Karpas-422 (cell line): Measurements from ENCODE around the gene TLR10. TPM values are rescaled to one million over a fixed set of nuclear protein-coding genes. Genes with fewer than 3 reads are reported as not detected.
"Not testable (repeated sequence)": the region's sequence is repeated elsewhere in the genome, so short reads cannot be mapped to it uniquely, and the experiment has no call there.

Experiments
- DNase-seq: peaks from one replicate; pipeline ENCODE4 v3.0.0-alpha.2; 2015
- H2AFZ ChIP-seq: fragments of 200-600 bp; sonication (generic); 2 replicates; pipeline ENCODE4 v1.6.1; 2014; ENCODE audit warnings: antibody characterized with exemption, low read length, mixed read lengths
- H3K27ac ChIP-seq: fragments of 200-600 bp; sonication (generic); 2 replicates; pipeline ENCODE4 v1.5.1; 2014; ENCODE audit warnings: mild to moderate bottlenecking, low read length, moderate library complexity
- H3K27me3 ChIP-seq: fragments of 200-600 bp; sonication (generic); 2 replicates; pipeline ENCODE4 v1.6.1; 2014; ENCODE audit warnings: low read length, mixed read lengths
- H3K36me3 ChIP-seq: fragments of 200-600 bp; sonication (generic); 2 replicates; pipeline ENCODE4 v1.6.1; 2014; ENCODE audit warnings: low read length, mixed read lengths; ENCODE audit not compliant: insufficient read depth
- H3K4me1 ChIP-seq: fragments of 200-600 bp; sonication (generic); 2 replicates; pipeline ENCODE4 v1.6.1; 2014; ENCODE audit warnings: mild to moderate bottlenecking, low read length, mixed read lengths
- H3K4me2 ChIP-seq: fragments of 200-600 bp; sonication (generic); 2 replicates; pipeline ENCODE4 v1.6.1; 2014; ENCODE audit warnings: low read length, low read depth, mild to moderate bottlenecking; ENCODE audit not compliant: poor library complexity, severe bottlenecking
- H3K4me3 ChIP-seq: fragments of 200-600 bp; sonication (generic); 2 replicates; pipeline ENCODE4 v1.5.1; 2014; ENCODE audit warnings: mild to moderate bottlenecking, antibody characterized with exemption, low read length, mixed read lengths
- H3K79me2 ChIP-seq: fragments of 200-600 bp; sonication (generic); 2 replicates; pipeline ENCODE4 v1.6.1; 2014; ENCODE audit warnings: mild to moderate bottlenecking, low read length, mixed read lengths
- H3K9ac ChIP-seq: fragments of 200-600 bp; sonication (generic); 2 replicates; pipeline ENCODE4 v1.6.0; 2014; ENCODE audit warnings: low read length
- H3K9me2 ChIP-seq: fragments of 200-600 bp; sonication (generic), shearing (Covaris generic); replicated peaks from 2 replicates; pipeline ENCODE4 v1.6.0; 2014; ENCODE audit warnings: mild to moderate bottlenecking, low read length, moderate library complexity; ENCODE audit not compliant: insufficient read depth
- H3K9me3 ChIP-seq: fragments of 300-700, 200-600 bp; sonication (generic); 2 replicates; pipeline ENCODE4 v1.6.1; 2014; ENCODE audit warnings: low read length, mixed read lengths
- H4K20me1 ChIP-seq: fragments of 200-600 bp; sonication (generic); 2 replicates; pipeline ENCODE4 v1.6.1; 2014; ENCODE audit warnings: mild to moderate bottlenecking, antibody characterized with exemption, low read length, low read depth; ENCODE audit not compliant: insufficient read depth
- total RNA-seq: library from RNA; depleted of rRNA; stranded (reverse); fragments of >200 nt; shearing (Covaris generic); gene quantifications from 2 replicates; pipeline ENCODE4 v1.2.3, GENCODE V29; 2014; ENCODE audit warnings: low replicate concordance

The TLR10 gene
- total RNA-seq, 1 experiment from 2014 or later, result 142 TPM

GRCh38 chr4:38819569-38819968 lies 36.8 kb upstream of the TLR10 start:
- H3K4me2 ChIP-seq, result no peak overlapping the region

GRCh38 chr4:38818441-38818976 lies 35.7 kb upstream of the TLR10 start:
- H3K4me2 ChIP-seq, result peak overlapping the region; percentile 44
- peak overlapping the region; percentile 9; the same call in 1 of the 2 replicates for H3K4me3 ChIP-seq
- DNase-seq, result no peak
- peaks cover 7% of the 10 kb centered on the region; the same call in 1 of the 2 replicates for H3K9me3 ChIP-seq
- no peaks in the 10 kb centered on the region for H3K9me2 ChIP-seq
- peaks cover 6% of the 10 kb centered on the region; the same call in 1 of the 2 replicates for H3K79me2 ChIP-seq
- no peak overlapping the region; the same call in 1 of the 2 replicates for H2AFZ ChIP-seq
- no peaks in the 10 kb centered on the region for H4K20me1 ChIP-seq
- H3K27ac ChIP-seq, result peak overlapping the region; percentile 71
- peak overlapping the region; percentile 47 for H3K9ac ChIP-seq
- H3K4me1 ChIP-seq, result peaks cover 57% of the 10 kb centered on the region
- H3K36me3 ChIP-seq, result peaks cover 13% of the 10 kb centered on the region; the same call in 1 of the 2 replicates
- H3K27me3 ChIP-seq, result no peaks in the 10 kb centered on the region

More at GRCh38 chr4:38819569-38819968, 36.8 kb upstream of the TLR10 start:
- Histone ChIP-seq H3K36me3 (peaks cover 6% of the 10 kb centered on the region; the same call in 1 of the 2 replicates), H3K4me3 (no peak overlapping the region), H3K4me1 (peaks cover 57% of the 10 kb centered on the region), H3K9me2 (no peaks in the 10 kb centered on the region), H3K9ac (no peak overlapping the region), H3K9me3 (peaks cover 7% of the 10 kb centered on the region; the same call in 1 of the 2 replicates), H3K27me3 (no peaks in the 10 kb centered on the region), H4K20me1 (no peaks in the 10 kb centered on the region), H3K27ac (peak overlapping the region; percentile 71), H3K79me2 (peaks cover 6% of the 10 kb centered on the region; the same call in 1 of the 2 replicates), H2AFZ (no peak overlapping the region)
- no peak for DNase-seq

GRCh38 chr4:38815885-38816782 lies 33.3 kb upstream of the TLR10 start:
- H3K4me3 ChIP-seq, result peak overlapping the region; percentile 56
- H3K4me2 ChIP-seq, result peak overlapping the region; percentile 68
- peak overlapping the region; percentile 93 for H3K27ac ChIP-seq
- H2AFZ ChIP-seq, result no peak overlapping the region
- peaks cover 7% of the 10 kb centered on the region; the same call in 1 of the 2 replicates for H3K9me3 ChIP-seq
- no peaks in the 10 kb centered on the region for H4K20me1 ChIP-seq
- H3K9me2 ChIP-seq, result no peaks in the 10 kb centered on the region
- peak; percentile 89 for DNase-seq
- H3K4me1 ChIP-seq, result peaks cover 57% of the 10 kb centered on the region
- H3K79me2 ChIP-seq, result peaks cover 6% of the 10 kb centered on the region; the same call in 1 of the 2 replicates
- H3K27me3 ChIP-seq, result no peaks in the 10 kb centered on the region
- H3K36me3 ChIP-seq, result peaks cover 13% of the 10 kb centered on the region; the same call in 1 of the 2 replicates
- H3K9ac ChIP-seq, result peak overlapping the region; percentile 63

GRCh38 chr4:38814386-38814785 lies 31.6 kb upstream of the TLR10 start:
- Histone ChIP-seq H3K4me1 (peaks cover 52% of the 10 kb centered on the region), H3K79me2 (peaks cover 6% of the 10 kb centered on the region; the same call in 1 of the 2 replicates), H3K9me3 (peaks cover 7% of the 10 kb centered on the region; the same call in 1 of the 2 replicates), H3K27ac (peak overlapping the region; percentile 93; the same call in 1 of the 2 replicates), H3K9ac (no peak overlapping the region), H4K20me1 (no peaks in the 10 kb centered on the region), H2AFZ (no peak overlapping the region), H3K36me3 (peaks cover 13% of the 10 kb centered on the region; the same call in 1 of the 2 replicates), H3K9me2 (no peaks in the 10 kb centered on the region), H3K27me3 (no peaks in the 10 kb centered on the region), H3K4me2 (no peak overlapping the region), H3K4me3 (no peak overlapping the region)
- no peak for DNase-seq

- no peaks in the 10 kb centered on the region for H3K27me3 ChIP-seq
- H2AFZ ChIP-seq, result no peak overlapping the region
- peaks cover 26% of the 10 kb centered on the region for H3K4me1 ChIP-seq
- 0 out of 2 replicates have a peak overlapping the region, but pooled peaks have one; percentile 7 for H3K27ac ChIP-seq
- no peak overlapping the region for H3K4me3 ChIP-seq
- H3K79me2 ChIP-seq, result peaks cover 6% of the 10 kb centered on the region; the same call in 1 of the 2 replicates
- H3K9ac ChIP-seq, result no peak overlapping the region
- no peak overlapping the region for H3K4me2 ChIP-seq
- DNase-seq, result no peak
- H4K20me1 ChIP-seq, result no peaks in the 10 kb centered on the region
- peaks cover 7% of the 10 kb centered on the region; the same call in 1 of the 2 replicates for H3K9me3 ChIP-seq
- H3K9me2 ChIP-seq, result no peaks in the 10 kb centered on the region
- H3K36me3 ChIP-seq, result peaks cover 13% of the 10 kb centered on the region; the same call in 1 of the 2 replicates
Measured at GRCh38 chr4:38811297-38811696, 28.5 kb upstream of the TLR10 start.

GRCh38 chr4:38807462-38807861 lies 24.7 kb upstream of the TLR10 start:
- DNase-seq, H3K9ac ChIP-seq, H4K20me1 ChIP-seq, H3K4me2 ChIP-seq, H3K9me3 ChIP-seq, H3K27me3 ChIP-seq, H3K4me3 ChIP-seq, H2AFZ ChIP-seq, H3K36me3 ChIP-seq, H3K9me2 ChIP-seq, H3K27ac ChIP-seq: not testable (repeated sequence)
- Histone ChIP-seq H3K4me1 (peaks cover 43% of the 10 kb centered on the region), H3K79me2 (peaks cover 21% of the 10 kb centered on the region)

GRCh38 chr4:38806251-38806650 lies 23.5 kb upstream of the TLR10 start:
- H3K9me3 ChIP-seq, DNase-seq, H4K20me1 ChIP-seq, H3K27me3 ChIP-seq, H3K9ac ChIP-seq, H3K9me2 ChIP-seq: not testable (repeated sequence)
- Histone ChIP-seq H3K79me2 (peaks cover 25% of the 10 kb centered on the region), H3K36me3 (peaks cover 15% of the 10 kb centered on the region; the same call in 1 of the 2 replicates), H3K27ac (peak overlapping the region; percentile 93), H3K4me2 (peak overlapping the region; percentile 81), H2AFZ (peak overlapping the region; percentile 38; the same call in 1 of the 2 replicates), H3K4me3 (peak overlapping the region; percentile 63), H3K4me1 (peaks cover 43% of the 10 kb centered on the region)
